HepG2 (cell line): Measurements from ENCODE around the gene SASH1.

Experiments
- JUND ChIP-seq: sonication (generic); formaldehyde crosslinking; IDR thresholded peaks from 2 replicates; pipeline ENCODE4 v1.8.0; 2022; ENCODE audit warnings: mild to moderate bottlenecking, missing genetic modification reagents
- LCORL ChIP-seq, 2 experiments: fragments of 450-650 bp in 1 of 2; sonication (generic) in 1 of 2; formaldehyde crosslinking in 1 of 2; IDR thresholded peaks; 2 replicates each; pipeline versions ENCODE4 v1.5.0 to v1.6.1; 2017 to 2020; ENCODE audit warnings: antibody characterized with exemption in 1 of 2, missing genetic modification reagents in 1 of 2

- TF ChIP-seq LCORL (IDR thresholded peaks at IDR 0.05) (no peak), LCORL (CRISPR knock-in tag; IDR thresholded peaks at IDR 0.05) (no peak), JUND (CRISPR knock-in tag) (no peak)
Observed at GRCh38 chr6:148551226-148551625, 208.6 kb downstream of the SASH1 start.
